HEK293 (cell line): ENCODE data around the gene TRABD2A.

ENCODE experiments used
- TRIM28 ChIP-seq: IDR thresholded peaks from 2 replicates; pipeline ENCODE4 v1.6.1; 2011; ENCODE audit warnings: low read length, control low read depth, borderline replicate concordance
- ZFP41 ChIP-seq: fragments of 450-650 bp; formaldehyde crosslinking; IDR thresholded peaks from 2 replicates; pipeline ENCODE4 v1.5.1; 2016; ENCODE audit warnings: missing biosample characterization, missing genetic modification characterization, borderline replicate concordance
- ZNF146 ChIP-seq: fragments of 450-650 bp; formaldehyde crosslinking; IDR thresholded peaks from 2 replicates; pipeline ENCODE4 v1.5.1; 2016; ENCODE audit warnings: missing biosample characterization, missing genetic modification characterization
- ZNF292 ChIP-seq: fragments of 450-650 bp; formaldehyde crosslinking; IDR thresholded peaks from 2 replicates; pipeline ENCODE4 v1.5.1; 2016; ENCODE audit warnings: low read depth, missing biosample characterization, missing genetic modification characterization, borderline replicate concordance
- ZNF48 ChIP-seq: fragments of 450-650 bp; formaldehyde crosslinking; IDR thresholded peaks from 2 replicates; pipeline ENCODE4 v1.5.1; 2016; ENCODE audit warnings: missing biosample characterization, missing genetic modification characterization

- TF ChIP-seq ZNF48 (no peak), TRIM28 (no peak), ZNF292 (tag by site-specific recombination) (no peak), ZNF146 (tag by site-specific recombination) (no peak), ZFP41 (tag by site-specific recombination) (no peak)
These were observed 63.6 kb downstream of the TRABD2A start for GRCh38 chr2:84817239-84817655.
